Right lobe of liver (tissue), 4 donors: Measurements from ENCODE around the gene PAXX.

ENCODE experiments used
- POLR2A ChIP-seq: fragments of 450-650 bp; IDR thresholded peaks from one replicate; pipeline ENCODE4 v1.6.1; 2017; ENCODE audit warnings: antibody characterized with exemption, mild to moderate bottlenecking
- TF ChIP-seq, protein P1 (sequence below), 4 donors: fragments of 200-600 bp in 3 of 4; fragments of 450-650 bp in 1 of 4; IDR thresholded peaks; one replicate each; pipeline versions ENCODE4 v1.5.1 to v1.8.0; 2016 to 2022; ENCODE audit warnings: antibody characterized with exemption in 4 of 4, mild to moderate bottlenecking in 2 of 4
- donor health status: DM: no; HTN: no; CAD: no.
- donor health status: DM: no; HTN: no; CAD: no.
- donor health status: DM: no; HTN: yes; CAD: no.

GRCh38 chr9:137000177-137000930 lies 8.1 kb downstream of the PAXX start:
- no peak for TF ChIP-seq POLR2A
- TF ChIP-seq, protein P1, sequence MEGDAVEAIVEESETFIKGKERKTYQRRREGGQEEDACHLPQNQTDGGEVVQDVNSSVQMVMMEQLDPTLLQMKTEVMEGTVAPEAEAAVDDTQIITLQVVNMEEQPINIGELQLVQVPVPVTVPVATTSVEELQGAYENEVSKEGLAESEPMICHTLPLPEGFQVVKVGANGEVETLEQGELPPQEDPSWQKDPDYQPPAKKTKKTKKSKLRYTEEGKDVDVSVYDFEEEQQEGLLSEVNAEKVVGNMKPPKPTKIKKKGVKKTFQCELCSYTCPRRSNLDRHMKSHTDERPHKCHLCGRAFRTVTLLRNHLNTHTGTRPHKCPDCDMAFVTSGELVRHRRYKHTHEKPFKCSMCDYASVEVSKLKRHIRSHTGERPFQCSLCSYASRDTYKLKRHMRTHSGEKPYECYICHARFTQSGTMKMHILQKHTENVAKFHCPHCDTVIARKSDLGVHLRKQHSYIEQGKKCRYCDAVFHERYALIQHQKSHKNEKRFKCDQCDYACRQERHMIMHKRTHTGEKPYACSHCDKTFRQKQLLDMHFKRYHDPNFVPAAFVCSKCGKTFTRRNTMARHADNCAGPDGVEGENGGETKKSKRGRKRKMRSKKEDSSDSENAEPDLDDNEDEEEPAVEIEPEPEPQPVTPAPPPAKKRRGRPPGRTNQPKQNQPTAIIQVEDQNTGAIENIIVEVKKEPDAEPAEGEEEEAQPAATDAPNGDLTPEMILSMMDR (IDR thresholded peaks at IDR 0.05): no peak
